MCF 10A (cell line): ENCODE measurements around the gene MPC2. TPM values are rescaled to one million over a fixed set of nuclear protein-coding genes. Genes with fewer than 3 reads are reported as not detected.
"Not testable (repeated sequence)": the region's sequence is repeated elsewhere in the genome, so short reads cannot be mapped to it uniquely, and the experiment has no call there.

Experiments
- BruUV-seq: library from RNA; stranded (reverse); fragments of 400-500 nt; replicated peaks from 2 replicates; lab custom pipeline; 2021; lab: Mats Ljungman, UMichigan
- CTCF ChIA-PET: fragments of 300-600 bp; sonication (Branson Sonifier 250); formaldehyde crosslinking; extraction: SDS; loops from one replicate; lab custom pipeline; 2021; ENCODE audit warnings: antibody characterized with exemption, inconsistent platforms; lab: Yijun Ruan, JAX
- POLR2A ChIA-PET: fragments of 300-600, 350-650 bp; sonication (Branson Sonifier 250); formaldehyde crosslinking; extraction: SDS; loops from one replicate; lab custom pipeline; 2020; ENCODE audit warnings: antibody characterized with exemption, inconsistent platforms; lab: Yijun Ruan, JAX
- DNase-seq: peaks from one replicate; pipeline ENCODE4 v3.0.0-alpha.2; 2018; ENCODE audit not compliant: unreplicated experiment
- H3K27ac Mint-ChIP-seq: one replicate; pipeline ENCODE4 v1.8.0; 2022; ENCODE audit warnings: mild to moderate bottlenecking, low read depth, mixed read lengths; ENCODE audit not compliant: unreplicated experiment
- H3K27me3 Mint-ChIP-seq: one replicate; pipeline ENCODE4 v1.8.0; 2022; ENCODE audit warnings: mixed read lengths; ENCODE audit not compliant: insufficient read depth, unreplicated experiment
- H3K36me3 Mint-ChIP-seq: one replicate; pipeline ENCODE4 v1.8.0; 2022; ENCODE audit warnings: mild to moderate bottlenecking, moderate library complexity, mixed read lengths; ENCODE audit not compliant: insufficient read depth, unreplicated experiment
- H3K4me1 Mint-ChIP-seq: one replicate; pipeline ENCODE4 v1.8.0; 2022; ENCODE audit warnings: mixed read lengths; ENCODE audit not compliant: insufficient read depth, unreplicated experiment
- H3K4me3 Mint-ChIP-seq: one replicate; pipeline ENCODE4 v1.8.0; 2022; ENCODE audit warnings: mild to moderate bottlenecking, moderate library complexity, mixed read lengths; ENCODE audit not compliant: unreplicated experiment
- H3K9me3 Mint-ChIP-seq: one replicate; pipeline ENCODE4 v1.8.0; 2022; ENCODE audit warnings: mixed read lengths; ENCODE audit not compliant: unreplicated experiment
- intact Hi-C: fragments of 100-400 bp; cut with micrococcal nuclease; formaldehyde crosslinking; loops from 2 replicates; pipeline ENCODE4 v1.14.1; 2022
- total RNA-seq: library from RNA; stranded (reverse); gene quantifications from 2 replicates; pipeline ENCODE4 v1.2.3, GENCODE V29; 2022
- TF ChIP-seq, protein P1 (sequence below): fragments of 200-600 bp; IDR thresholded peaks from one replicate; pipeline ENCODE4 v1.8.0; 2022; ENCODE audit warnings: antibody characterized with exemption, mild to moderate bottlenecking; ENCODE audit not compliant: unreplicated experiment

The MPC2 gene
- total RNA-seq, 1 experiment from 2014 or later, result 108 TPM

DNA sequence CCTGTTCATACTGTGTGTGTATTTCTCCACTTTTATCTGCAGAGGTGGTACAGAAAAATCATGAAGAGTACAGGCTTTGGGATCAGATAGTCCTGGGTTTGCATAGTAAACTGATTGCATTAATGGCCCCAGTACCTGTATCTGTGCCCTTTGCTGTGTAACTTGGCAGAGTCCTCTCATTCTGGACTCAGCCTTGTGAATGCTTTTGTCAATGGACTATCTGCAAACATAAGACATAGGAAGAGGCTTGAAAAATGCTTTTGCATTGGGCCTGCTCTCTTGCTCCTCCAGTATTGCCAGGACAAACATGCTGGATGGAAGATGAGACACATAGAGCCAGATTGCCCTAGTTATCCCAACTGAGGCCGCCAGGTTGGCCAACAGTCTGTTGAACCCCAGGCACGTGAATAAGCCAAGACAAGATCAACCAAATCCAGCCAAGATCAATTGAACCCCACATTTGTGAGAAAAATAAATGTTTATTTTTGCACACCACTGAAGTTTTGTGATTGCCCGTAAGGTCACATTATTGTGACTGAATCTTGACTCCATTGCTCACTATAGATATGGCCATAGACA is 60.2 kb downstream of the MPC2 start:
- no peaks in the 10 kb centered on the region for H3K27me3 Mint-ChIP-seq
- no TSS peak for BruUV-seq
- H3K9me3 Mint-ChIP-seq, result no peaks in the 10 kb centered on the region
- H3K27ac Mint-ChIP-seq, result no peak overlapping the region
- CTCF ChIA-PET, result no interaction called here
- intact Hi-C loops, result no loop called here
- peaks cover 4% of the 10 kb centered on the region for H3K4me1 Mint-ChIP-seq
- H3K4me3 Mint-ChIP-seq, result no peak overlapping the region
- no peak for DNase-seq
- POLR2A ChIA-PET, result no interaction called here
- TF ChIP-seq, protein P1, sequence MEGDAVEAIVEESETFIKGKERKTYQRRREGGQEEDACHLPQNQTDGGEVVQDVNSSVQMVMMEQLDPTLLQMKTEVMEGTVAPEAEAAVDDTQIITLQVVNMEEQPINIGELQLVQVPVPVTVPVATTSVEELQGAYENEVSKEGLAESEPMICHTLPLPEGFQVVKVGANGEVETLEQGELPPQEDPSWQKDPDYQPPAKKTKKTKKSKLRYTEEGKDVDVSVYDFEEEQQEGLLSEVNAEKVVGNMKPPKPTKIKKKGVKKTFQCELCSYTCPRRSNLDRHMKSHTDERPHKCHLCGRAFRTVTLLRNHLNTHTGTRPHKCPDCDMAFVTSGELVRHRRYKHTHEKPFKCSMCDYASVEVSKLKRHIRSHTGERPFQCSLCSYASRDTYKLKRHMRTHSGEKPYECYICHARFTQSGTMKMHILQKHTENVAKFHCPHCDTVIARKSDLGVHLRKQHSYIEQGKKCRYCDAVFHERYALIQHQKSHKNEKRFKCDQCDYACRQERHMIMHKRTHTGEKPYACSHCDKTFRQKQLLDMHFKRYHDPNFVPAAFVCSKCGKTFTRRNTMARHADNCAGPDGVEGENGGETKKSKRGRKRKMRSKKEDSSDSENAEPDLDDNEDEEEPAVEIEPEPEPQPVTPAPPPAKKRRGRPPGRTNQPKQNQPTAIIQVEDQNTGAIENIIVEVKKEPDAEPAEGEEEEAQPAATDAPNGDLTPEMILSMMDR, result no peak
- H3K36me3 Mint-ChIP-seq, result no peaks in the 10 kb centered on the region

DNA sequence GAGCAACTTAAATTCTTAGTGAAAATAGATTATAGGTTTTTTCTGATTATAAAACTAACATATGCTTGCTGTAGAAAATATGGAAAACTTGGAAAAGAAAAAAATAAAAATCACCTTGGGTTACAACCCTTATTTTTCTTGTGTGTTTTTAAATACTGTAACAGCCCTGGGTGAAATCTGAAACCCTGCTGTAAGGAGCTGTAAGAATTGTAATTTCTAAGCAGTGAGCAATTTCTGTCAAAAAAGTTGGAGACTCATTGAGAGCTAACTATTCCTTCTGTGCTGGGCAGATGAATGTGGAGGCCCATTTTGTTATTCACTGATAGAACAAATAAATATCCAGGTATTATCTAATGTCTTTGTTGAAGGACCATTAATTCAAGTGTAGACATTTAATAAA is 65.5 kb downstream of the MPC2 start:
- CTCF ChIA-PET, result interaction anchor here (0.8 to 1.4 kb wide), 2 partner anchors 10 to 68 kb away, joined by 4 to 5 read pairs; no protein-coding TSS in a partner anchor

DNA sequence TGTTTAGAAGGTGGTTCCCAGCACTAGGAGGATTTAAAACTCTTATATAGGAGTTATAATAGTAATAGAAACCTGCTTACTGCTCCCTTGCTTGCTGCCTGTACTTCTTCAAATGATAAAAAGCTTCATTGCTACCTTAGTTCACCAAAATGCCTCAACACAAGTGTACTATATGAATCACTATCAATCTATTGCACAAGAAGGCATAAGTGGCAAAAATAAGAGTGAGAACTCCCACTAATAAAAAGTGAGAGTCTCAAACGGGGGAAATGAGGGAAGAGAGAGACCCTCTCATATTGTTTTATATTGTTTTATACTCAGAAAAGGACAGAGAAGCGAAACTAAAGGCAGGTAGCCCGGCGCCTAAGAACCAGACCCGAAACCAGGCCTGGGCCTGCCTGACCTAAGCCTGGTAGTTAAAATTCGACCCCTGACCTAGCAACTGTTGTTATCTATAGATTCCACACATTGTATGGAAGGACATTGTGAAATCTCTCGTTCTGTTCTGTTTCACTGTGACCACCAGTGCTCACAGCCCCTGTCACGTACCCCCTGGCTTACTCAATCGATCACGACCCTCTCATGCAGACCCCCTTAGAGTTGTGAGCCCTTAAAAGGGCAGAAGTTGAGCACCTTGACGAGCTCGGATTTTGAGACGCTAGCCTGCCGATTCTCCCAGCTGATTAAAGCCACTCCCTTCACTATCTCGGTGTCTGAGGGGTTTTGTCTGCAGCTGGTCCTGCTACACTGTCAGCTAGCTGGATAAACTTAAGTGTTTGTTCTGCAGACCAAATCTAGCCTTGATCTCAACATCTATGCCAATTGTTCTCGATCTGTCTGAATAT is 67.5 kb downstream of the MPC2 start:
- H3K9me3 Mint-ChIP-seq, H3K27me3 Mint-ChIP-seq, H3K4me1 Mint-ChIP-seq, H3K27ac Mint-ChIP-seq, H3K4me3 Mint-ChIP-seq, CTCF ChIA-PET, H3K36me3 Mint-ChIP-seq, intact Hi-C loops, BruUV-seq, DNase-seq: not testable (repeated sequence)
- POLR2A ChIA-PET, result interaction anchor here (0.7 kb wide), 1 partner anchor 17 kb away, joined by 3 read pairs; no protein-coding TSS in a partner anchor

More for the DNA sequence above, 65.5 kb downstream of the MPC2 start:
- BruUV-seq, result no TSS peak
- POLR2A ChIA-PET, result interaction anchor here (0.6 kb wide), 1 partner anchor 40 kb away, joined by 5 read pairs; no protein-coding TSS in a partner anchor
- no peaks in the 10 kb centered on the region for H3K4me1 Mint-ChIP-seq
- intact Hi-C loops, result no loop called here
- H3K27ac Mint-ChIP-seq, result no peak overlapping the region
- TF ChIP-seq, protein P1, result no peak
- no peak overlapping the region for H3K4me3 Mint-ChIP-seq
- no peaks in the 10 kb centered on the region for H3K36me3 Mint-ChIP-seq
- no peaks in the 10 kb centered on the region for H3K27me3 Mint-ChIP-seq
- H3K9me3 Mint-ChIP-seq, result no peaks in the 10 kb centered on the region
- no peak for DNase-seq

DNA sequence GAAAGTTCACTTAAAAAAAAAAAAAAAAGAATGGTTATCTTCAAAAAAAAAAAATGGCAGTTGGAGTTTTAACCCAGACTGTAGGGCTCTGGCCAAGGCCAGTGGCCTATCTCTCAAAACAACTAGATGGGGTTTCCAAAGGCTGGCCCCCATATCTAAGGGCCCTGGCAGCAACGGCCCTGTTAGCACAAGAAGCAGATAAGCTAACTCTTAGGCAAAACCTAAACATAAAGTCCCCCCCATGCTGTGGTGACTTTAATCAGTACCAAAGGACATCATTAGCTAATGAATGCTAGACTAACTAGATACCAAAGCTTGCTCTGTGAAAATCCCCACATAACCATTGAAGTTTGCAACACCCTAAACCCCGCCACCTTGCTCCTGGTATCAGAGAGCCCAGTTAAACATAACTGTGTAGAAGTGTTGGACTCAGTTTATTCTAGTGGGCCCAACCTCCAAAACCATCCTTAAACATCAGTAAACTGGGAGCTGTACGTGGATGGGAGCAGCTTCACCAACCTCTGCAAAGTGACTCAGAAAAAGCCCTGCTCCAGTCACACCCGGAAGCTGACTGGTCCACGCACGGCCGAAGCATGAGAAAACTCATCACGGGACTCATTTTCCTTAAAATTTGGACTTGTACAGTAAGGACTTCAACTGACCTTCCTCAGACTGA is 70.0 kb downstream of the MPC2 start:
- H3K27me3 Mint-ChIP-seq, BruUV-seq, intact Hi-C loops, H3K27ac Mint-ChIP-seq, H3K4me3 Mint-ChIP-seq, H3K36me3 Mint-ChIP-seq, H3K9me3 Mint-ChIP-seq, DNase-seq, H3K4me1 Mint-ChIP-seq: not testable (repeated sequence)
- ChIA-PET CTCF (interaction anchor here (0.6 kb wide), 2 partner anchors 26 to 304 kb away, joined by 3 read pairs; no protein-coding TSS in a partner anchor), POLR2A (interaction anchor here (0.6 to 1.2 kb wide), 2 partner anchors 11 to 25 kb away, joined by 3 to 5 read pairs; no protein-coding TSS in a partner anchor)

Other genes with a start within 250 kb of the MPC2 start
- gene MPZL1, start 215.1 kb downstream of the MPC2 start, total RNA-seq, result 164 and 169 TPM in 2 replicates
- gene ADCY10, start 22.9 kb downstream of the MPC2 start, total RNA-seq, result 0.12 and 0.35 TPM in 2 replicates
- 57.2 and 60.8 TPM in 2 replicates for gene DCAF6, start 389 bp downstream of the MPC2 start, total RNA-seq
- gene GPR161, start 199.9 kb upstream of the MPC2 start, total RNA-seq, result 6.6 and 10.2 TPM in 2 replicates
- gene TIPRL, start 241.9 kb upstream of the MPC2 start, total RNA-seq, result 90.9 and 111 TPM in 2 replicates